Measurements from ENCODE around the gene LRMDA.
A peak's percentile ranks its signal among the peaks of the same experiment; 100 is the strongest.

Gene LRMDA

GRCh38 chr10:75431180-75432111 is at the start of gene LRMDA:
Gene LRMDA, plus strand, starts transcription at chr10:75431624.
- peak; percentile 33 for DNase-seq (ENCODE audit: low read depth, low spot score)

GRCh38 chr10:75386128-75386527 is 45.3 kb upstream of the LRMDA start:
- no peak for DNase-seq (ENCODE audit: low read depth, low spot score)

- DNase-seq (ENCODE audit: low read depth, low spot score), result no peak
These were observed 43.3 kb upstream of the LRMDA start for GRCh38 chr10:75388082-75388481.

- no peak for DNase-seq (ENCODE audit: low read depth, low spot score)
These were observed 41.2 kb upstream of the LRMDA start for GRCh38 chr10:75390178-75390577.

- no peak for DNase-seq (ENCODE audit: low read depth, low spot score)
These were observed 39.2 kb upstream of the LRMDA start for GRCh38 chr10:75392271-75392670.

- DNase-seq (ENCODE audit: low read depth, low spot score), result no peak
These were observed 38.7 kb upstream of the LRMDA start for GRCh38 chr10:75392744-75393143.

- no peak for DNase-seq (ENCODE audit: low read depth, low spot score)
These were observed 37.2 kb upstream of the LRMDA start for GRCh38 chr10:75394221-75394620.

GRCh38 chr10:75395066-75395931 is 36.1 kb upstream of the LRMDA start:
- peak; percentile 76 for DNase-seq (ENCODE audit: low read depth, low spot score)

- peak; percentile 49 for DNase-seq (ENCODE audit: low read depth, low spot score)
These were observed 35.3 kb upstream of the LRMDA start for GRCh38 chr10:75395932-75396630.

GRCh38 chr10:75396631-75397495 is 34.6 kb upstream of the LRMDA start:
- peak; percentile 57 for DNase-seq (ENCODE audit: low read depth, low spot score)

- peak; percentile 29 for DNase-seq (ENCODE audit: low read depth, low spot score)
These were observed 33.8 kb upstream of the LRMDA start for GRCh38 chr10:75397496-75398199.

- peak; percentile 11 for DNase-seq (ENCODE audit: low read depth, low spot score)
These were observed 33.2 kb upstream of the LRMDA start for GRCh38 chr10:75398200-75398691.

GRCh38 chr10:75398692-75399460 is 32.5 kb upstream of the LRMDA start:
- DNase-seq (ENCODE audit: low read depth, low spot score), result peak; percentile 58

GRCh38 chr10:75399461-75400162 is 31.8 kb upstream of the LRMDA start:
- DNase-seq (ENCODE audit: low read depth, low spot score), result peak; percentile 90

GRCh38 chr10:75400163-75400770 is 31.2 kb upstream of the LRMDA start:
- DNase-seq (ENCODE audit: low read depth, low spot score), result peak; percentile 66

GRCh38 chr10:75400771-75401568 is 30.5 kb upstream of the LRMDA start:
- peak; percentile 47 for DNase-seq (ENCODE audit: low read depth, low spot score)

All from astrocyte of the hippocampus (primary cell).